H1 (cell line): ENCODE measurements around the gene SMAD6. TPM values are rescaled to one million over a fixed set of nuclear protein-coding genes. Genes with fewer than 3 reads are reported as not detected.

Experiments
- CTCF ChIA-PET: fragments of 300-600 bp; sonication (Branson Sonifier 250); formaldehyde crosslinking; loops from one replicate; lab custom pipeline; 2021; ENCODE audit not compliant: partially characterized antibody; lab: Charles Lee
- POLR2A ChIA-PET: fragments of 300-600 bp; sonication (Branson Sonifier 250); formaldehyde crosslinking; loops from one replicate; lab custom pipeline; 2021; ENCODE audit warnings: inconsistent platforms; ENCODE audit not compliant: partially characterized antibody; lab: Charles Lee
- DNase-seq, 2 experiments: peaks; one replicate each; pipeline versions ENCODE4 v3.0.0 to v3.0.0-alpha.2; 2010 to 2022; ENCODE audit warnings: low spot score in 2 of 2, low read depth in 1 of 2, mixed read lengths in 1 of 2
- FAIRE-seq: peaks from 2 replicates; lab custom pipeline; 2011; peaks lifted over from hg19 to GRCh38; lab: Jason Lieb, UNC
- H2AFZ ChIP-seq: 2 replicates; pipeline ENCODE4 v1.8.1; 2012; ENCODE audit warnings: low read length, inconsistent platforms
- H2AK5ac ChIP-seq: 2 replicates; pipeline ENCODE4 v1.6.1; 2013; ENCODE audit warnings: low read depth, low read length
- H2BK120ac ChIP-seq: replicated peaks from 2 replicates; pipeline ENCODE3; 2013; ENCODE audit warnings: low read depth, low read length, inconsistent platforms
- H2BK12ac ChIP-seq: 2 replicates; pipeline ENCODE4 v1.6.1; 2013; ENCODE audit warnings: low read depth, low read length
- H2BK15ac ChIP-seq: 2 replicates; pipeline ENCODE4 v1.6.1; 2013; ENCODE audit warnings: low read length
- H2BK20ac ChIP-seq: 2 replicates; pipeline ENCODE4 v1.6.1; 2013; ENCODE audit warnings: low read length
- H2BK5ac ChIP-seq: 2 replicates; pipeline ENCODE4 v1.6.1; 2013; ENCODE audit warnings: low read depth, low read length
- H3K14ac ChIP-seq: 2 replicates; pipeline ENCODE4 v1.6.1; 2013; ENCODE audit warnings: inconsistent platforms; ENCODE audit not compliant: insufficient read length
- H3K18ac ChIP-seq: 2 replicates; pipeline ENCODE4 v1.6.1; 2013; ENCODE audit warnings: low read length; ENCODE audit errors: extremely low read depth
- H3K23ac ChIP-seq: 2 replicates; pipeline ENCODE4 v1.6.1; 2013; ENCODE audit warnings: inconsistent platforms; ENCODE audit not compliant: insufficient read length
- H3K23me2 ChIP-seq: 2 replicates; pipeline ENCODE4 v1.6.1; 2013; ENCODE audit warnings: low read depth, low read length
- H3K27ac ChIP-seq: 2 replicates; pipeline ENCODE4 v1.6.1; 2011; ENCODE audit warnings: low read depth, low read length, inconsistent platforms
- H3K27me3 ChIP-seq, 4 experiments: replicated peaks in 1 of 4; 1 replicate in 1 of 4; 2 replicates in 3 of 4; pipeline versions ENCODE4 v1.6.1 to v1.8.1; 2011 to 2013; ENCODE audit warnings: low read length in 3 of 4, mild to moderate bottlenecking in 3 of 4, inconsistent platforms in 2 of 4, mixed read lengths in 2 of 4, moderate library complexity in 1 of 4; ENCODE audit not compliant: control insufficient read depth in 3 of 4, insufficient read depth in 3 of 4; ENCODE audit errors: extremely low read depth in 1 of 4
- H3K36me3 ChIP-seq, 4 experiments: 2 replicates each; pipeline versions ENCODE4 v1.6.1 to v1.8.1; 2011 to 2013; ENCODE audit warnings: mild to moderate bottlenecking in 4 of 4, low read length in 3 of 4, moderate library complexity in 2 of 4, control low read depth in 1 of 4, inconsistent platforms in 1 of 4; ENCODE audit not compliant: insufficient read depth in 4 of 4, control insufficient read depth in 2 of 4
- H3K4ac ChIP-seq: replicated peaks from 2 replicates; pipeline ENCODE3; 2013; ENCODE audit warnings: low read length, low read depth, mixed read lengths, inconsistent platforms; ENCODE audit not compliant: insufficient read length
- H3K4me1 ChIP-seq, 4 experiments: replicated peaks in 1 of 4; 1 replicate in 1 of 4; 2 replicates in 3 of 4; pipeline versions ENCODE4 v1.6.1 to v1.8.1; 2011 to 2013; ENCODE audit warnings: low read length in 3 of 4, inconsistent platforms in 2 of 4, mixed read lengths in 1 of 4; ENCODE audit not compliant: insufficient read depth in 4 of 4, control insufficient read depth in 3 of 4
- H3K4me2 ChIP-seq, 2 experiments: 2 replicates each; pipeline versions ENCODE4 v1.6.1 to v1.8.1; 2011 to 2013; ENCODE audit warnings: low read depth in 2 of 2, low read length in 2 of 2, control low read depth in 1 of 2, inconsistent platforms in 1 of 2, mild to moderate bottlenecking in 1 of 2; ENCODE audit not compliant: insufficient read depth in 1 of 2
- H3K4me3 ChIP-seq, 4 experiments: fragments of 200-600, 300-600 bp in 1 of 4; sonication (generic), shearing (Covaris generic), sonication (Bioruptor Twin) in 1 of 4; 2 replicates each; pipeline versions ENCODE4 v1.5.1 to v1.8.1; 2011 to 2016; ENCODE audit warnings: low read length in 4 of 4, low read depth in 3 of 4, control low read depth in 2 of 4, inconsistent platforms in 2 of 4, mild to moderate bottlenecking in 2 of 4, mixed read lengths in 1 of 4, moderate library complexity in 1 of 4; ENCODE audit not compliant: insufficient read depth in 2 of 4; ENCODE audit errors: extremely low read depth in 1 of 4
- H3K56ac ChIP-seq: replicated peaks from 2 replicates; pipeline ENCODE3; 2013; ENCODE audit warnings: low read depth, mild to moderate bottlenecking, mixed read lengths, low read length, inconsistent platforms; ENCODE audit not compliant: insufficient read length
- H3K79me1 ChIP-seq: 2 replicates; pipeline ENCODE4 v1.6.1; 2013; ENCODE audit warnings: low read depth, low read length, control low read depth
- H3K79me2 ChIP-seq, 2 experiments: 2 replicates each; pipeline versions ENCODE4 v1.6.1 to v1.8.1; 2012 to 2013; ENCODE audit warnings: low read length in 2 of 2, mild to moderate bottlenecking in 2 of 2, inconsistent platforms in 1 of 2; ENCODE audit not compliant: insufficient read depth in 2 of 2, control insufficient read depth in 1 of 2
- H3K9ac ChIP-seq, 4 experiments: replicated peaks in 1 of 4; 1 replicate in 1 of 4; 2 replicates in 3 of 4; pipeline versions ENCODE4 v1.6.1 to v1.8.1; 2011 to 2013; ENCODE audit warnings: low read depth in 3 of 4, low read length in 3 of 4, control low read depth in 2 of 4, mild to moderate bottlenecking in 2 of 4, moderate library complexity in 2 of 4, inconsistent platforms in 1 of 4; ENCODE audit errors: extremely low read depth in 1 of 4
- H3K9me3 ChIP-seq, 2 experiments: 2 replicates each; pipeline versions ENCODE4 v1.6.1 to v1.8.1; 2012 to 2013; ENCODE audit warnings: mild to moderate bottlenecking in 2 of 2, moderate library complexity in 2 of 2, control low read depth in 1 of 2, inconsistent platforms in 1 of 2, low read depth in 1 of 2, low read length in 1 of 2, mixed read lengths in 1 of 2; ENCODE audit not compliant: insufficient read depth in 2 of 2
- H4K20me1 ChIP-seq, 2 experiments: replicated peaks in 1 of 2; 2 replicates each; pipeline versions ENCODE3 to v1.8.1; 2011 to 2013; ENCODE audit warnings: inconsistent platforms in 2 of 2, low read length in 2 of 2, mild to moderate bottlenecking in 1 of 2; ENCODE audit not compliant: insufficient read depth in 2 of 2, control insufficient read depth in 1 of 2
- H4K5ac ChIP-seq: 2 replicates; pipeline ENCODE4 v1.6.1; 2013; ENCODE audit warnings: low read length, low read depth, mixed read lengths, inconsistent platforms; ENCODE audit not compliant: insufficient read length
- H4K8ac ChIP-seq: 2 replicates; pipeline ENCODE4 v1.8.0; 2013; ENCODE audit warnings: mild to moderate bottlenecking, moderate library complexity, low read length, inconsistent platforms; ENCODE audit not compliant: insufficient read depth; ENCODE audit errors: extremely low read depth
- H4K91ac ChIP-seq: replicated peaks from 2 replicates; pipeline ENCODE3; 2013; ENCODE audit warnings: low read length, mixed read lengths, inconsistent platforms; ENCODE audit not compliant: insufficient read length
- BACH1 ChIP-seq: IDR thresholded peaks from 2 replicates; pipeline ENCODE4 v1.6.1; 2012; ENCODE audit warnings: low read length, improper control_type of control experiment
- BRCA1 ChIP-seq: IDR thresholded peaks from 2 replicates; pipeline ENCODE4 v1.6.1; 2012; ENCODE audit warnings: low read depth, low read length, improper control_type of control experiment
- CBX5 ChIP-seq: fragments of 300-800, 300-1000 bp; sonication (generic); IDR thresholded peaks from 2 replicates; pipeline ENCODE4 v1.7.1; 2016; ENCODE audit warnings: antibody characterized with exemption, low read length, low read depth
- CEBPB ChIP-seq: IDR thresholded peaks from 2 replicates; pipeline ENCODE4 v1.6.1; 2012; ENCODE audit warnings: low read depth, low read length
- CHD2 ChIP-seq: IDR thresholded peaks from 2 replicates; pipeline ENCODE4 v1.6.1; 2012; ENCODE audit warnings: low read length, improper control_type of control experiment
- HDAC2 ChIP-seq, 2 experiments: fragments of 300-600 bp in 1 of 2; sonication (generic) in 1 of 2; IDR thresholded peaks; 2 replicates each; pipeline ENCODE4 v1.6.1; 2011 to 2012; ENCODE audit warnings: low read depth in 2 of 2, low read length in 2 of 2, mild to moderate bottlenecking in 2 of 2, moderate library complexity in 2 of 2, borderline replicate concordance in 1 of 2, inconsistent platforms in 1 of 2
- MAFK ChIP-seq: IDR thresholded peaks from 2 replicates; pipeline ENCODE4 v1.6.1; 2012; ENCODE audit warnings: low read depth, mild to moderate bottlenecking, improper control_type of control experiment, low read length
- SIX5 ChIP-seq: IDR thresholded peaks from 2 replicates; pipeline ENCODE4 v1.6.1; 2011; ENCODE audit warnings: mild to moderate bottlenecking, low read depth, low read length
- SP1 ChIP-seq: IDR thresholded peaks from 2 replicates; pipeline ENCODE4 v1.6.1; 2011; ENCODE audit warnings: low read depth, low read length
- SRF ChIP-seq: IDR thresholded peaks from 2 replicates; pipeline ENCODE4 v1.6.1; 2011; ENCODE audit warnings: mild to moderate bottlenecking, low read depth, low read length, moderate library complexity
- TAF1 ChIP-seq: IDR thresholded peaks from 2 replicates; pipeline ENCODE4 v1.6.1; 2011; ENCODE audit warnings: mild to moderate bottlenecking, low read depth, low read length
- TBP ChIP-seq: IDR thresholded peaks from 2 replicates; pipeline ENCODE4 v1.6.1; 2011; ENCODE audit warnings: low read depth, low read length, improper control_type of control experiment
- WGBS, 2 experiments: shearing (Covaris generic) in 1 of 2; methylation state at CpG; one replicate each; pipeline versions ENCODE4 v1.1.6 to v1.1.7; 2013 to 2015; ENCODE audit warnings: low lambda C conversion rate in 2 of 2, mixed read lengths in 2 of 2, inconsistent platforms in 1 of 2, low coverage in 1 of 2, missing lambda C conversion rate in 1 of 2; ENCODE audit not compliant: insufficient replicate concordance in 2 of 2, insufficient coverage in 1 of 2, insufficient read length in 1 of 2; ENCODE audit errors: extremely low coverage in 1 of 2, missing lambda C conversion rate in 1 of 2; 5-methylcytosine and 5-hydroxymethylcytosine counted together
- polyA plus RNA-seq, 7 experiments: library from polyadenylated mRNA; depleted of rRNA in 3 of 7; stranded (reverse) in 5 of 7; unstranded in 2 of 7; fragments of >200 nt in 5 of 7; fragments of 200-250 nt in 2 of 7; gene quantifications; 1 replicate in 5 of 7; 2 replicates in 1 of 7; 4 replicates in 1 of 7; pipeline versions ENCODE4 v1.2.1 to v1.2.3, GENCODE V29; 2011 to 2013; ENCODE audit warnings: missing spikeins in 2 of 7, mixed read lengths in 2 of 7
- total RNA-seq: library from RNA; stranded (reverse); fragmentation: NEBNext Ultra II Directional; extraction: Animal tissue kit (Norgen Biotek cat#: 25700); gene quantifications from 2 replicates; pipeline ENCODE4 v1.2.1, GENCODE V29; 2021
- TF ChIP-seq, protein P1 (sequence below), 3 experiments: IDR thresholded peaks; 1 replicate in 2 of 3; 2 replicates in 1 of 3; pipeline versions ENCODE4 v1.5.1 to v1.6.1; 2011; ENCODE audit warnings: low read length in 3 of 3, mild to moderate bottlenecking in 3 of 3, inconsistent platforms in 2 of 3, low read depth in 1 of 3, moderate library complexity in 1 of 3; ENCODE audit not compliant: insufficient read depth in 1 of 3; ENCODE audit errors: control extremely low read depth in 1 of 3

The SMAD6 gene
- total and polyA plus RNA-seq, 2 of the 8 experiments (the other 6 are each of a cell fraction or from before 2014, with no cell fraction given), result 1.8 to 7.0 TPM

DNA sequence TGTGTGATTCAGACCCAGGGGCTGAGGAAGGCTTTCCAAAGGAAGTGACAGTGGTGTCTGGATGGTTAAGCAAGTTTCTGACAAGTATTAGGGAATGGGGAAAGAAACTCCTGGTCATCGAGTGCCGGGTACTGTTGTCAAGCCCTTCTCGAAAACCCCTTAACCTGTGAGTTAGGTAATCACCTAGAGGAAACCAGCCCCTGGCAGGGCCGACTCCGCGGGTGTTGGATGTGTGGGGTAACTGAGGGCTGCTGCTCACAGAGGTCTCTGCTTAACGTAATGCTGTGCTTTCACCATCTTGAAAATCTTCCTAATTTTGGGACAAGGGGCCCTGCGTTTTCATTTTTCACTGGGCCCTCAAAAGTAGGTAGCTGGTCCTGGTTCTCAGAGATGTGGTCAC lies 67.0 kb downstream of the SMAD6 start:
- H3K14ac ChIP-seq, result no peak overlapping the region
- H2BK12ac ChIP-seq, result no peak overlapping the region
- H2BK120ac ChIP-seq, result no peak overlapping the region
- H4K91ac ChIP-seq, result no peak overlapping the region
- WGBS, 2 experiments, result 92% methylated on average over 8 of the region's 8 CpGs; no CpG with 5 or more reads in 1 of the 2 experiments
- POLR2A ChIA-PET, result no interaction called here
- H3K9ac ChIP-seq, result no peak overlapping the region; a peak in 1 of 7 replicates
- H4K5ac ChIP-seq, result no peak overlapping the region
- H3K36me3 ChIP-seq, result no peaks in the 10 kb centered on the region
- H2BK15ac ChIP-seq, result peak overlapping the region; percentile 20; the same call in 1 of the 2 replicates
- H2AFZ ChIP-seq, result no peak overlapping the region
- no peak overlapping the region for H3K23ac ChIP-seq
- H3K4ac ChIP-seq, result no peak overlapping the region
- H2BK20ac ChIP-seq, result 0 out of 2 replicates have a peak overlapping the region, but pooled peaks have one; percentile 66
- no peak for FAIRE-seq
- H3K56ac ChIP-seq, result no peak overlapping the region
- CTCF ChIA-PET, result interaction anchor here (1.0 to 13.5 kb wide), 9 partner anchors 10 to 164 kb away, joined by 3 to 202 read pairs (median 5); partner anchors contain the start of gene SMAD6
- H3K79me2 ChIP-seq, result no peaks in the 10 kb centered on the region
- H3K18ac ChIP-seq, result peak overlapping the region; percentile 36; the same call in 1 of the 2 replicates
- TF ChIP-seq TAF1, result no peak
- TF ChIP-seq TBP, result no peak
- no peak for TF ChIP-seq HDAC2 (IDR thresholded peaks at IDR 0.05; ENCODE audit: borderline replicate concordance in 1 of 2, low read depth in 2 of 2, low read length in 2 of 2)
- TF ChIP-seq SP1, result no peak
- no peak for TF ChIP-seq CBX5
- no peak for TF ChIP-seq SRF
- no peak for TF ChIP-seq BACH1
- TF ChIP-seq MAFK, result no peak
- TF ChIP-seq CEBPB, result no peak
- TF ChIP-seq BRCA1, result no peak
- TF ChIP-seq CHD2, result no peak
- TF ChIP-seq, protein P1, sequence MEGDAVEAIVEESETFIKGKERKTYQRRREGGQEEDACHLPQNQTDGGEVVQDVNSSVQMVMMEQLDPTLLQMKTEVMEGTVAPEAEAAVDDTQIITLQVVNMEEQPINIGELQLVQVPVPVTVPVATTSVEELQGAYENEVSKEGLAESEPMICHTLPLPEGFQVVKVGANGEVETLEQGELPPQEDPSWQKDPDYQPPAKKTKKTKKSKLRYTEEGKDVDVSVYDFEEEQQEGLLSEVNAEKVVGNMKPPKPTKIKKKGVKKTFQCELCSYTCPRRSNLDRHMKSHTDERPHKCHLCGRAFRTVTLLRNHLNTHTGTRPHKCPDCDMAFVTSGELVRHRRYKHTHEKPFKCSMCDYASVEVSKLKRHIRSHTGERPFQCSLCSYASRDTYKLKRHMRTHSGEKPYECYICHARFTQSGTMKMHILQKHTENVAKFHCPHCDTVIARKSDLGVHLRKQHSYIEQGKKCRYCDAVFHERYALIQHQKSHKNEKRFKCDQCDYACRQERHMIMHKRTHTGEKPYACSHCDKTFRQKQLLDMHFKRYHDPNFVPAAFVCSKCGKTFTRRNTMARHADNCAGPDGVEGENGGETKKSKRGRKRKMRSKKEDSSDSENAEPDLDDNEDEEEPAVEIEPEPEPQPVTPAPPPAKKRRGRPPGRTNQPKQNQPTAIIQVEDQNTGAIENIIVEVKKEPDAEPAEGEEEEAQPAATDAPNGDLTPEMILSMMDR (IDR thresholded peaks at IDR 0.05; ENCODE audit: control extremely low read depth in 1 of 3, insufficient read depth in 1 of 3, low read depth in 1 of 3, low read length in 3 of 3), result no peak
- no peak for TF ChIP-seq SIX5
- TF ChIP-seq, all 59 proteins: peak for 0
- H2BK5ac ChIP-seq, result no peak overlapping the region
- no peaks in the 10 kb centered on the region for H3K27me3 ChIP-seq
- no peak overlapping the region for H3K4me3 ChIP-seq
- H4K8ac ChIP-seq, result no peak overlapping the region
- no peaks in the 10 kb centered on the region for H3K23me2 ChIP-seq
- H3K27ac ChIP-seq, result no peak overlapping the region
- peaks cover 10 to 23% (median 17%) of the 10 kb centered on the region in 4 experiments for H3K4me1 ChIP-seq
- H3K79me1 ChIP-seq, result no peaks in the 10 kb centered on the region
- peak overlapping the region; percentile 55; the same call in 1 of the 2 replicates for H2AK5ac ChIP-seq
- no peak overlapping the region for H3K4me2 ChIP-seq
- no peak for DNase-seq
- no peaks in the 10 kb centered on the region for H3K9me3 ChIP-seq
- H4K20me1 ChIP-seq, result no peaks in the 10 kb centered on the region
